ENCODE results near the gene ZDHHC12.

- TF ChIP-seq CTCF (IDR thresholded peaks at IDR 0.05) (no peak), POLR2AphosphoS5 (IDR thresholded peaks at IDR 0.05) (no peak), POLR2A (IDR thresholded peaks at IDR 0.05) (no peak)
These were observed 2.4 kb downstream of the ZDHHC12 start for GRCh38 chr9:128721487-128722010.
